GM18861 (cell line): ENCODE data around the gene PSMD14.
"Not testable (repeated sequence)": the region's sequence is repeated elsewhere in the genome, so short reads cannot be mapped to it uniquely, and the experiment has no call there.

Source experiments
- ATAC-seq: cut with Tn5 transposase; IDR thresholded peaks from one replicate; pipeline ENCODE4 v1.9.1; 2021; ENCODE audit not compliant: unreplicated experiment

Gene PSMD14

DNA sequence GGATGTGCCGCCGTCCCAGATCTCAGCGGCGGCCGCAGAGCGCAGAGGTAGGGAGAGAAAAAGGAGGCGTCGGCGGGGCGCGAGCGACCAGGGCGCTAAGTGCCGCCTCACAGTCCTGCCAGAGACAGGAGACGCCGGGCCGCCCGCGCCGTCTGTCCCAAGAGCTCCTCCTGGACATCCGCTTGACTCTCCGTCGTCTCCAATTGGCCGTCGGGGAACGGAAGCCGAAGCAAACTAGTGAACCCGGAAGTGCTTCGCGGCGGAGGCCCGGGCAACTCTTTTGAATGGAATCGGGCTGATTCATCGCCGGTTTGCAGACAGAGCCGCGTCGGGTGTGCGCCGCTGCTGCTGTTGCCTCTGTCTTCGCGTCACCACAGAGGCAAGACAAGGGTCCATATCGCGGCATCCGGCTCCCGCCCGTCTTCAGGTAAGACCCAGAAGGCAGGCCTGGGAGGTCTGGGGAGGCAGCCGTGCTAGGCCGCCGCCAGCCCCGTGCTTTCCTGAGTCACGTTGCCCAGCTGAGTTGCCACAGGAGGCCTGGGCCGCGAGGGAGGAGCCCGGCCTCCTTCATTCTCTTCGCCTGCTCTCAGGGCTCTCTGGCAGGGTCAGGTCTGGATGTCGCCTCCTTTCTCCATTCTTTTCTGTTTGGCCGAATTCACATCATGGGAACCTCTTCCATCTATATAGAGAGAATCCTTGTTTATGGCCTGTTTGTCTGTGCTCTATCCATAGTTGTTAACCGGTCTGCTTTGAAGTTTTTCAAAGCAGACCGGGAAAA is at the start of gene PSMD14:
Gene PSMD14, plus strand, starts transcription at position 248 of the 778 bp plus-strand sequence. CDS start 10,401 bp downstream, outside the sequence.
- ATAC-seq, result peak; percentile 93

GRCh38 chr2:161265874-161266273 is 42.4 kb upstream of the PSMD14 start:
- no peak for ATAC-seq

DNA sequence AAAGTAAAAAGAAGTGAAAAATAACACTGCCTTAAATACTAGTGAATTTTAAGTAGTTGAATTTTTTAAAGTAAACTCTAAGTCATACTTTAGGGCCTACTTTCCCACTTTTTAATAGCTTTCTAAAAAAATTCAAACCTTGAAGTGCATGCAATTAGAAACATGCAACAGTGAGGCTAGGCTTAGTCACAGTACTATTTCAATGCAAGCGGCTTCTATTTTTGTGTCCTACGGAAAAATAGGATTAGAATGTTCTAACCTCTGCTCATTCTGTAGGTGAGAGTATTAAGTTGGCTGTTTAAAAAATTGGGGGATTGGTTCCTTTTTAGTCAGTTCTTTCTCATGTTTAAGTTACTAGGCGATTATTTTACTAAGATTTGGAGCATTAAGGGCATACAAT is 39.1 kb upstream of the PSMD14 start:
- ATAC-seq, result no peak

DNA sequence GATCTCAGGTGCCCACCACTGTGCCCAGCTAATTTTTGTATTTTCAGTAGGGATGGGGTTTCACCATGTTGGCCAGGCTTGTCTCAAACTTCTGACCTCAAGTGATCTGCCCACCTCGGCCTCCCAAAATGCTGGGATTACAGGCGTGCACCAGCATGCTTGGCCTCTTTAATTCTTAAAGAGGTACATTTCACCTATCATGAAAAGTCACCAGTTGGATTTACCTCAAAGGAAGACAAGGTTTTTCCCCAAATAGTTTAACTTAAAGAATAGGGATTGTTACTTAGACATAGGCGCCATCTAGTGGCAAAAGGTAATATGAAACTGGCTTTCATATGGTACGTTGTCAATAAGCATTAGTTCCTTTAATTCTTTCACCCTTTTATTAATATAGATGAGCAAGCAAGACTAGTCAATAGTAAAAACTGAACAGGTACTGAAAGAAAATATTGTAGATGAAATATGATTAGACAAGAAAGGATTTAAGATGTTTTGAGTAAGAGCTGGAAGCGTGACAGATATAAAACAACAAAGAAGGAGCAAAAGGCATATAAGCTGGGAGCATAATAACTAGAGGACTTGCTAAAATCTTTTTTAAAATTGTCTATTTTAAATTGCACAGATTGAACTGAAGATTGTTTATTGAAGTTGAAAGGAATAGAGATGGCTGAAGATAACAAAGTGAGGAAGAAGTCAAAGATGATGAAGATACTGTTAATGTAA is 35.0 kb upstream of the PSMD14 start:
- peak; percentile 77 for ATAC-seq

DNA sequence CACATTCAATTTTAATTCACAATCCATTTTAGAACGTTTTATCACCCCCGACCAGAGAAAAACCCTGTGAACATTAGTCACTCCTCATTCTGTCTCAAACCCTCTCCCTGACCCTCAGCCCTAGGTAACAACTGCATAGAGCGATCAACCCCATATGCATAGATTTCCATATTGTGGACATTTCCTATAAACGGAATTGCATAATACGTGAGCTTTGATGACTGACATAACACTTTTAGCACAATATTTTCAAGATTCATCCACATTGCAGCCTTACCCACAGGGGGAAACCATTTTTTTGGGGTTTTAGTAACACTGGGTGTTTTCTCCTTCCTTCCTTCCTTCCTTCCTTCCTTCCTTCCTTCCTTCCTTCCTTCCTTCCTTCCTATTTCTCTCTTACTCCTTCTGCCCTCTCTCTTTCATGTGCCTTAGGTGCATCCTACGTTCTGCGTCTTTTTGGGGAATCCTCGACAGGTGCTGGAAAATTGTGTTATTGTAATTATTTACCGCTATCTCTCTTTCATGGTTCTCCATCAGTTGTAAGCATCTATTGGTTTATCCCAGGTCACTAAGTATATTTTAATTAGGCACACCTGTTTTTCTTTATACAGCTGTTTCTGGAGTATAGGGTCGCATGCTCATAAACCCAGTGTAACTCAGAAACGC is 29.5 kb upstream of the PSMD14 start:
- ATAC-seq, result not testable (repeated sequence)

DNA sequence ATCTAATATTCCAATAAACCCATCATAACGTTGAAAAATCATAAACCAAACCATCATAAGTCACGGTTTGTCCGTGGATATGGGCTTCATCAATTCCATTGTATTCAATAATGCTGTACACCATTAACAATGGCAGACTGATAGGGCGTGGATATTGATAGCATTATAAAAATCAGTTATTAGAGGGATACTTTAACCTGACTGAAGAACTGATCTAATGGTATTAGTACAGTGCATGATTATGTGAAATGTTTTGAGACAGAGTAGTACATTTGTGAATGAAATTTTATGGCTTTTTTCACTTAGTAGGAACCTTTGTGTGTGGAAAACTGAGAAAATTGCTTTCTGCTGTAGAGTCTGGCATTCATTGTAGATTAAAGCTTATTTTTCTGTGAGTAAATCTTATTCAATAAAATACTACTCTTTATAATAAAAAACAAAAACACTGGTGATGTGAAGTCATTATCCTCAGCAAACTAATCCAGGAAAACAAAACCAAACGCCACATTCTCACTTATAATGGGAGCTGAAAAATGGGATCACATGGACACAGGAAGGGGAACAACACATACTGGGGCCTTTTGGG is 28.9 kb upstream of the PSMD14 start:
- ATAC-seq, result not testable (repeated sequence)

- ATAC-seq, result not testable (repeated sequence)
These were observed 27.3 kb upstream of the PSMD14 start for GRCh38 chr2:161280906-161281323.

DNA sequence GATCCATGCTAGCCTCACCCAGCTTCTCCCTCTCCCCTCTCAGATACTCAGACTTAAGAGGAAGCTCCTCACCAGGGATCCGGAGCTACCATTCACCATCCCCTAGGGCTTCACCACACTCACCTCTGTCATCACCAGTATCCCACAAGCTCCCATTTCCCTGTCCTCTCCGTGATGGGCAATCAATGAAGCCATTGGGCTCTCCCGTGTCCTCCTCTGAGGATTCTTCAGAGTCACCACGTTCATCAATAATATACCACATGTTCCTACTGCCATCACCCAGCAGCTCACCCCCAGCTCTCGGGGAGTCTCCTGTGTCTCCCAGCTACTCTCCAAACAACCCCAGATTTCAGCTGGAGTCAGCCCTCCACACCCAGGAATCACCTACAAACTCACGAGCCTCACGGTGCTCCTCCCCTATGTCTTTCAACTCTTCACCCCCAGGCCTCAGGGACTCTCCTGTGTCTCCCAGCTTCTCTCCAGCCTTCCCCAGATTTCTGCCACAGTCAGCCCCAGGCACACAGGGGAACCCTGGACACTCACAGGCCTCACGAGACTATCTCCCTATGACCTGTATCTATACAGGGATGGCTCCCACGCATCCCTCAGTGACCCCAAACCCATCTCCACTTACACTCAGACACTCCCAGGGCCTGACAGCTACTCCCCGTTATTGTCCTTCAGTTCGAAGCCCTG is 26.5 kb upstream of the PSMD14 start:
- not testable (repeated sequence) for ATAC-seq

GRCh38 chr2:161282311-161282644 is 25.9 kb upstream of the PSMD14 start:
- not testable (repeated sequence) for ATAC-seq

GRCh38 chr2:161283926-161284325 is 24.3 kb upstream of the PSMD14 start:
- ATAC-seq, result no peak

GRCh38 chr2:161303535-161304050 is 4.6 kb upstream of the PSMD14 start:
- ATAC-seq, result no peak

GRCh38 chr2:161306919-161307318 is 1.3 kb upstream of the PSMD14 start:
- no peak for ATAC-seq

- no peak for ATAC-seq
These were observed 549 bp upstream of the PSMD14 start for GRCh38 chr2:161307676-161308075.

GRCh38 chr2:161312996-161313395 is 4.8 kb downstream of the PSMD14 start:
- no peak for ATAC-seq

GRCh38 chr2:161315380-161315779 is 7.2 kb downstream of the PSMD14 start:
- ATAC-seq, result no peak

GRCh38 chr2:161316701-161317100 is 8.5 kb downstream of the PSMD14 start:
- ATAC-seq, result no peak

DNA sequence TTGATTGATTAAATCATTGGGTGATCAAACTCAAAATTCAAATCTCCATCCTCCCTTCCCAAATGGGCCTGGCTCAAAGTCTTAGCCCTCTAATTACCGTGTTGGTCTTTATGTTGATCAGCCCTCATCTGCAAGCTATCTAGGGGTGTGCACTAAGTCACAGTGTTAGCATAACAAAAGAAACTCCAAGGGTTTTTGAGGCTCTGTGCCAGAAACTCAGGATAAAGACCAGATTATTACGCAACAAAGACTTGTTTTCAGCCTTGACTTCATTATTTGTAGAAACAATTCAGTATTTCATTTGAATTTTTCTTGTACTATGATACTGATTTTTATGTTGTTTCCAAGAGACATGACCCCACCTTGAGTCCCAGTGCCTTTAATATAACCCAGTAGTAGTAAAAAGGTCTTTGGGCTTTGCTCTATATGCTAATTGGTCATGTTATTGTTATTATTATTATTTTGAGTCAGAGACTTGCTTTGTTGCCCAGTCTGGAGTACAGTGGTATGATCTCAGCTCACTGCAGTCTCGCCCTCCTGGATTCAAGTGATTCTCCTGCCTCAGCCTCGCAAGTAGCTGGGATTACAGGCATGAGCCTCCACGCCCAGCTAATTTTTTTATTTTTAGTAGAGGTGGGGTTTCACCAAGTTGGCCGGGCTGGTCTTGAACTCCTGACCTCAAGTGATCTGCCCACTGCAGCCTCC is 13.9 kb downstream of the PSMD14 start:
- no peak for ATAC-seq

DNA sequence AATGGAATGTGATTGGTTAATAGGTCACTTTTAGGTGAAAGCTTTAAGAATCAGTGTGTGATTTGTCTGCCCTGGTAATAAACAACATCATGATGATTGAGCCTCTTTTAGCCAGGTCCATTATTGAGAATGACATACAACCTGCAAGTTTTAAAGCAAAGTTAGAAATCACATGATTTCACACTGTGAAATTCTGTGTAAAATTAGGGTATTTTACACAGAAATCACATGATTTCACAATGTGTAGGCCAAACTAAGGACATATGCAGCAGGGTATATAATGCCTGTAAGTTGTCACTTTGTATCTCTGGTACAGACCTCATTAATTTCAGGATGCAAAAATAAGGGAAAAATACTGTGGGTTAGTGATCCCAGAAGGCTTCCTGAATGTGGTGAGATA is 16.7 kb downstream of the PSMD14 start:
- no peak for ATAC-seq

GRCh38 chr2:161327582-161327981 is 19.4 kb downstream of the PSMD14 start:
- no peak for ATAC-seq

DNA sequence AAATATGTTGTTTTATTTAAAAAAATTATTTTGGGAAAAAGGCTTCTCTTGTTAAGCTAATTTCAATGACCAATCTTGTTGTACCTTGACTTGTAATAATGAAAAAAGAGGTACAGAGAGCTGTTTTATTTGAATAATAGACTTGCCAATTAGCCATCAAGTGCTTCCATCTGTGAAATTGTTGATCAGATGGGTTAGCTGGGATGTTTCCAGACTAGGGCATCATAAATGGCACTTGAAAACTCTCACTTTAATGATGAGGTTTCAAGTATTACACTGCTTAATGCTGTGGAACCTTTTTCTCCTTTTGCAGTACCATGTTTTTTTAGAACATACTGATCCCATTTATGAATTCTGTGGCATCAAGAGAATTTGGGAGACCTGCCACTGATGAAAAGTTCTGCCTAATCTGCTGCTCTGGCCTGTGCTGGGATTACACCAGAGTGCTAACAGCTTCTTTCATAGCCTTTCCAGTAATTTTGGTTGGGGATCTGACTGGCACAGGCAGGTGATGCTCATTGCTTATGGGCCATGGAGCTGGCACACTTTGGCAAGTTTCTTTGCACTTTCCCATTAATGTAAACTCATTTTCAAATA is 24.2 kb downstream of the PSMD14 start:
- ATAC-seq, result no peak
